Measurements from ENCODE around the gene PIAS1. TPM values are rescaled to one million over a fixed set of nuclear protein-coding genes. Genes with fewer than 3 reads are reported as not detected.
"Not testable (repeated sequence)": the region's sequence is repeated elsewhere in the genome, so short reads cannot be mapped to it uniquely, and the experiment has no call there.

PIAS1 gene
- total RNA-seq, 4 donors from 2014 or later: 61.8 to 106 (median 86.3) TPM

- Histone ChIP-seq H3K27me3 (no peaks in the 10 kb centered on the region), H3K36me3 (peaks cover 0 to 9% (median 0%) of the 10 kb centered on the region in 3 donors), H3K9me3 (no peaks in the 10 kb centered on the region), H3K4me3 (no peak overlapping the region), H3K27ac (peak overlapping the region in 3 of 4 donors; percentile 17 to 58 (median 41)), H3K4me1 (peaks cover 0 to 67% (median 21%) of the 10 kb centered on the region in 4 donors)
- TF ChIP-seq EP300 (IDR thresholded peaks at IDR 0.05): no peak
- TF ChIP-seq CTCF (IDR thresholded peaks at IDR 0.05): no peak
- TF ChIP-seq POLR2A (IDR thresholded peaks at IDR 0.05): no peak
- 49 to 54% methylated on average over 15 to 16 of the region's 16 CpGs for WGBS, 2 donors
- DNase-seq (ENCODE audit: low spot score in 2 of 2): no peak
Measured at GRCh38 chr15:68200016-68200861, 146.1 kb downstream of the PIAS1 start.

- 81 to 89% methylated on average over 7 of the region's 7 CpGs for WGBS, 2 donors
- H3K4me3 ChIP-seq: no peak overlapping the region
- peaks cover 0 to 68% (median 23%) of the 10 kb centered on the region in 4 donors for H3K4me1 ChIP-seq
- peak overlapping the region in 1 of 4 donors; percentile 58 for H3K27ac ChIP-seq
- TF ChIP-seq EP300 (IDR thresholded peaks at IDR 0.05) (no peak), POLR2A (IDR thresholded peaks at IDR 0.05) (no peak), CTCF (IDR thresholded peaks at IDR 0.05) (no peak)
- H3K27me3 ChIP-seq: no peaks in the 10 kb centered on the region
- H3K36me3 ChIP-seq: peaks cover 0 to 7% (median 0%) of the 10 kb centered on the region in 3 donors
- no peak for DNase-seq (ENCODE audit: low spot score in 2 of 2)
- no peaks in the 10 kb centered on the region for H3K9me3 ChIP-seq
Measured at GRCh38 chr15:68201153-68201878, 147.2 kb downstream of the PIAS1 start.

GRCh38 chr15:68201879-68202261 is 147.8 kb downstream of the PIAS1 start:
- TF ChIP-seq EP300 (IDR thresholded peaks at IDR 0.05) (no peak), POLR2A (IDR thresholded peaks at IDR 0.05) (no peak), CTCF (IDR thresholded peaks at IDR 0.05) (no peak)
- Histone ChIP-seq H3K4me1 (peaks cover 0 to 66% (median 23%) of the 10 kb centered on the region in 4 donors), H3K9me3 (no peaks in the 10 kb centered on the region), H3K27me3 (no peaks in the 10 kb centered on the region), H3K27ac (no peak overlapping the region), H3K36me3 (peaks cover 0 to 7% (median 0%) of the 10 kb centered on the region in 3 donors), H3K4me3 (no peak overlapping the region)
- DNase-seq (ENCODE audit: low spot score in 2 of 2): no peak
- 38 to 49% methylated on average over 3 of the region's 3 CpGs for WGBS, 2 donors

GRCh38 chr15:68202994-68203393 is 148.9 kb downstream of the PIAS1 start:
- 94 to 99% methylated on average over 7 of the region's 7 CpGs for WGBS, 2 donors
- H3K36me3 ChIP-seq; H3K4me3 ChIP-seq; H3K27ac ChIP-seq; H3K27me3 ChIP-seq; H3K9me3 ChIP-seq; DNase-seq (ENCODE audit: low spot score in 2 of 2): not testable (repeated sequence)
- H3K4me1 ChIP-seq: peaks cover 0 to 63% (median 23%) of the 10 kb centered on the region in 4 donors

DNA sequence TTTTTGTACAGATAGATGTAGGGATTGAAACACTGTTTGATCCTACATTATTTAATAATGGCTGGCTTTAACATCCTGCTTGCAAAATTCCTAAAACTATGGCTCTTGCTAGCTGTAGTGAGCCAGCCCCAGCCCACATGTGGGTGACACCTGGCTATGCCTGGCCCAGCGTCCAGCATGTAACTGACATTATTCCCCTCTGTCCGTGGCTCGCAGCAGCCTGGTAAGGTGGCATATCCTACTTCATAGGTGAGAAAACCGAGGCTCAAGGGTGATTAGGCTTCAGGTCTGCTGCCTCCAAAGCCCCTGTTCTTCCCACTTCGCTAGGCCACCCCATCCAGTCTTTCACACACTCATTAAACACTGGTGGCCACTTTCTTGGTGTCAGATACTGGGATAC is 149.4 kb downstream of the PIAS1 start:
- no peak overlapping the region for H3K4me3 ChIP-seq
- no peaks in the 10 kb centered on the region for H3K27me3 ChIP-seq
- H3K27ac ChIP-seq: no peak overlapping the region
- H3K36me3 ChIP-seq: peaks cover 0 to 13% (median 0%) of the 10 kb centered on the region in 3 donors
- WGBS, 2 donors: 93 to 98% methylated on average over 5 of the region's 5 CpGs
- H3K9me3 ChIP-seq: no peaks in the 10 kb centered on the region
- TF ChIP-seq EP300 (IDR thresholded peaks at IDR 0.05): no peak
- no peak for TF ChIP-seq CTCF (IDR thresholded peaks at IDR 0.05)
- TF ChIP-seq POLR2A (IDR thresholded peaks at IDR 0.05): no peak
- H3K4me1 ChIP-seq: peaks cover 0 to 58% (median 23%) of the 10 kb centered on the region in 4 donors
- no peak for DNase-seq (ENCODE audit: low spot score in 2 of 2)

All from tibial nerve (tissue), 4 donors.